Kidney (tissue), 14 donors: ENCODE measurements around the gene DDX10. TPM values are rescaled to one million over a fixed set of nuclear protein-coding genes. Genes with fewer than 3 reads are reported as not detected.

ENCODE experiments used
- DNase-seq, 5 donors: peaks; one replicate each; pipeline ENCODE4 v3.0.0-alpha.2; 2013 to 2020
- FAIRE-seq: peaks from 2 replicates; lab custom pipeline; 2012; peaks lifted over from hg19 to GRCh38; lab: Jason Lieb, UNC
- H3K27ac ChIP-seq, 2 donors: one replicate each; pipeline ENCODE4 v1.7.0; 2013; ENCODE audit warnings: low read depth in 2 of 2, low read length in 2 of 2, inconsistent platforms in 1 of 2
- H3K27me3 ChIP-seq: one replicate; pipeline ENCODE4 v1.7.1; 2013; ENCODE audit warnings: low read length, inconsistent platforms; ENCODE audit not compliant: control insufficient read depth, insufficient read depth
- H3K36me3 ChIP-seq, 3 donors: one replicate each; pipeline versions ENCODE4 v1.7.0 to v1.7.1; 2013; ENCODE audit warnings: low read length in 3 of 3, control low read depth in 1 of 3, inconsistent platforms in 1 of 3; ENCODE audit not compliant: insufficient read depth in 3 of 3, control insufficient read depth in 2 of 3
- H3K4me1 ChIP-seq, 3 donors: one replicate each; pipeline versions ENCODE4 v1.7.0 to v1.7.1; 2013; ENCODE audit warnings: low read length in 3 of 3, inconsistent platforms in 1 of 3, low read depth in 1 of 3; ENCODE audit not compliant: control insufficient read depth in 2 of 3, insufficient read depth in 2 of 3
- H3K4me3 ChIP-seq, 3 donors: one replicate each; pipeline versions ENCODE4 v1.7.0 to v1.8.1; 2013; ENCODE audit warnings: low read length in 3 of 3, control low read depth in 1 of 3, inconsistent platforms in 1 of 3
- H3K9ac ChIP-seq, 3 donors: one replicate each; pipeline versions ENCODE4 v1.7.0 to v1.7.1; 2013; ENCODE audit warnings: low read length in 3 of 3, control low read depth in 1 of 3, inconsistent platforms in 1 of 3
- H3K9me3 ChIP-seq, 3 donors: one replicate each; pipeline versions ENCODE4 v1.7.0 to v1.7.1; 2013; ENCODE audit warnings: low read length in 3 of 3, control low read depth in 1 of 3, inconsistent platforms in 1 of 3; ENCODE audit not compliant: control insufficient read depth in 2 of 3, insufficient read depth in 1 of 3
- intact Hi-C: fragments of 100-400 bp; cut with DNase I; formaldehyde crosslinking; loops from one replicate; pipeline ENCODE4 v1.11.1; 2022
- polyA plus RNA-seq: library from polyadenylated mRNA; stranded (reverse); fragments of 350-450 nt; fragmentation: Illumina TruSeq; extraction: RNeasy Lipid Tissue Mini Kit (QIAGEN cat#74804); gene quantifications from one replicate; pipeline ENCODE4 v1.2.3, GENCODE V29; 2014; ENCODE audit warnings: low read depth, low replicate concordance; ENCODE audit not compliant: insufficient read depth
- total RNA-seq: library from RNA; stranded (reverse); fragmentation: NEBNext Ultra II Directional; extraction: Animal tissue kit (Norgen Biotek cat#: 25700); gene quantifications from one replicate; pipeline ENCODE4 v1.2.1, GENCODE V29; 2021
- TF ChIP-seq, protein P1 (sequence below): IDR thresholded peaks from 3 replicates; pipeline ENCODE4 v1.5.1; 2012; ENCODE audit warnings: mild to moderate bottlenecking, moderate library complexity, borderline replicate concordance; ENCODE audit not compliant: insufficient read depth; ENCODE audit errors: extremely low read depth
- donor health status: control.
- donor health status: control.
- donor health status: control.
- donor health status: control.
- donor health status: control.
- donor health status: DM: yes; HTN: yes; CAD: no.
- donor health status: Normal renal cell carcinoma (clear cell type).

DDX10 gene
- total and polyA plus RNA-seq, 2 donors from 2014 or later = 24.8 to 79.2 TPM

DNA sequence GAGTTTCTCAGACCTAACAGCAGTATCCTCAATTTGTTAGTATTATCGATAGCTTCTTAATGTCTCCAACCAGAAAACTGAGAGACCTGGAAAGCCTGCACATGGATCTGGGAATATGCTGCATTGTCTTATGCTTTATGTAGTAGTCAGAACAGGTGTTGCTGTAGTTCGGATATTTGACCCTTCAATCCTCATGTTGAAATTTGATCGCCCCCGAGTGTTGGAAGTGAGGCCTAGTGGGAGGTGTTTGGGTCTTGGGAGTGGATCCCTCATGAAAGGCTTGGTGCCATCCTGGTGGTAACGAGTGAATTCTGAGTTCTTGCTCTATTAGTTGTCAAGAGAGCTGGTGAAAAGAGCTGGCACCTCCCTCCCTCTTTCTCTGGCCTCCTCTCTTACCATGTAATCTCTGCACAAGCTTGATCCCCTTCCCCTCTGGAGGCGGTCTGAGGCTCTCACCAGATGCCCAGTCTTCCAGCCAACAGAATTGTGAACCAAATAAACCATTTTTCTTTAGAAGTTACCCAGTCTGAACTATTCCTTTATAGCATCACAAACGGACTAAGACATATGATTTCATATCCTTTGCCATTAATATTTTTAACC is 227.1 kb downstream of the DDX10 start:
- TF ChIP-seq, protein P1, sequence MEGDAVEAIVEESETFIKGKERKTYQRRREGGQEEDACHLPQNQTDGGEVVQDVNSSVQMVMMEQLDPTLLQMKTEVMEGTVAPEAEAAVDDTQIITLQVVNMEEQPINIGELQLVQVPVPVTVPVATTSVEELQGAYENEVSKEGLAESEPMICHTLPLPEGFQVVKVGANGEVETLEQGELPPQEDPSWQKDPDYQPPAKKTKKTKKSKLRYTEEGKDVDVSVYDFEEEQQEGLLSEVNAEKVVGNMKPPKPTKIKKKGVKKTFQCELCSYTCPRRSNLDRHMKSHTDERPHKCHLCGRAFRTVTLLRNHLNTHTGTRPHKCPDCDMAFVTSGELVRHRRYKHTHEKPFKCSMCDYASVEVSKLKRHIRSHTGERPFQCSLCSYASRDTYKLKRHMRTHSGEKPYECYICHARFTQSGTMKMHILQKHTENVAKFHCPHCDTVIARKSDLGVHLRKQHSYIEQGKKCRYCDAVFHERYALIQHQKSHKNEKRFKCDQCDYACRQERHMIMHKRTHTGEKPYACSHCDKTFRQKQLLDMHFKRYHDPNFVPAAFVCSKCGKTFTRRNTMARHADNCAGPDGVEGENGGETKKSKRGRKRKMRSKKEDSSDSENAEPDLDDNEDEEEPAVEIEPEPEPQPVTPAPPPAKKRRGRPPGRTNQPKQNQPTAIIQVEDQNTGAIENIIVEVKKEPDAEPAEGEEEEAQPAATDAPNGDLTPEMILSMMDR = no peak
- H3K27ac ChIP-seq = no peak overlapping the region
- H3K36me3 ChIP-seq = no peaks in the 10 kb centered on the region
- H3K4me1 ChIP-seq = peaks cover 0 to 3% (median 0%) of the 10 kb centered on the region in 3 donors
- H3K9ac ChIP-seq = no peak overlapping the region
- FAIRE-seq (no peak), DNase-seq (no peak)
- intact Hi-C loops = no loop called here
- no peaks in the 10 kb centered on the region for H3K27me3 ChIP-seq
- H3K9me3 ChIP-seq = no peaks in the 10 kb centered on the region
- H3K4me3 ChIP-seq = no peak overlapping the region

DNA sequence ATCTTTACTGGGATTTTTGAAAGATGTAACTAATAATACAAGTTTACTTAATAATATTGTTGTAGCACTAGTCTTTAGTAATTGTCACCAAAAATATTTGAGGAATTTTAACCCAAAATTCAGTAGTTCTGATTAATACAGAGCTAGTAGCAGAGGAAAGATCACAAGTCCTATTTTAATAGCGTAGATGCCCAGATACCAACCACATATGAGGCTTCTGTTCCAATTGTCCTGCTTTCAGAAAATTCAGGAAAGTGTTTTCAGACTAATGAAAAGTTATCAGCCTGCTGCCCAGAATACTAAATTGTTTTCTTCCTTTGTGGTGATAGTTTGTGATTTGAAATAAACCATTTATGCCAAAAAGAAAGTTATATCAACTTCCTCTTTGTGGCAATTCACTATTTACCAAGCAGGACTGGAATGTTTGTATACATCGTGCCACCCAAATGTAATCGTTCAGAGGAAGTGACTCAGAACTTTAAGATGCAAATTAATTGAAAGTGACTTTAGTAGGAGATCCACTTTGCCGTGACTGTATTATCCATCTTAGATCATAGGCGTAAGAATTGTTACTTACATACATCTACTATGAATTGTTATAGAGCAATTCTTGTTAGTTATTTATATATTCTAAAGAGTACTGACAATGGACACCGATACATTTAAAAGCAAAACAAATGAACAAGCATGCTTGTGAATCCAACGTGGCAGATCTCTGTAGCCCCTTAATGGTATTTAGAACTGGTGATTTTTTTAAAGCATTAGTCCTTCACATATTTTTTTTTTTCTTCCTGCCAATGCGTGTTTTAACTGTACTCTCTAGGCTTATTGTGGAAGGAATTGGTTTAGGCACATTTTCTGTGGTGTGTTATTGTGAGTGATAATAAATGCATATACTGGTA is 231.0 kb downstream of the DDX10 start:
- TF ChIP-seq, protein P1 = no peak
- FAIRE-seq = no peak
- intact Hi-C loops = no loop called here
- Histone ChIP-seq H3K4me1 (peaks cover 0 to 3% (median under 1%) of the 10 kb centered on the region in 3 donors), H3K9me3 (no peaks in the 10 kb centered on the region), H3K27me3 (no peaks in the 10 kb centered on the region), H3K27ac (no peak overlapping the region), H3K36me3 (no peaks in the 10 kb centered on the region), H3K9ac (no peak overlapping the region), H3K4me3 (no peak overlapping the region)
- no peak for DNase-seq

DNA sequence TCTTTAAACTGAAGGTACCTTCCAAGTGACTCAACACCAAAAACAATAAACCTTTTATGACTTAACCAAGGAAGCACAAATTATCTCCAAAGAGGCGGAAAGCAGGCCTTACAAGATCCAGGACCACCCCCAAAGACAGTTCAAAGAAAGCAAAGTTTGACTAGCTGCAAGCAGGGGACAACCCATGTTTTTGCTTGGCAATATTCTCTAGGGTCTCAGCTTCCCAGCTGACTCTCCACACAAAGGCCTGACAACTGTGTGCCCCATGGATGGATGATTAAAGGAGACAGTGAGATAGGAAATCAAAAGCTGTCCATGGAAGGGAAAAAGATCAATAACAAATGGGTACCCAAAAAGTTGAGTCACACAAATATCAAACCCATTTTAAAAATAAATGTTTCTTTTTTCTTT is 232.2 kb downstream of the DDX10 start:
- H3K27me3 ChIP-seq = no peaks in the 10 kb centered on the region
- intact Hi-C loops = no loop called here
- DNase-seq = no peak
- no peak overlapping the region for H3K27ac ChIP-seq
- H3K4me3 ChIP-seq = no peak overlapping the region
- TF ChIP-seq, protein P1 = no peak
- H3K9ac ChIP-seq = no peak overlapping the region
- no peaks in the 10 kb centered on the region for H3K36me3 ChIP-seq
- no peak for FAIRE-seq
- no peaks in the 10 kb centered on the region for H3K9me3 ChIP-seq
- peaks cover 0 to 3% (median 1%) of the 10 kb centered on the region in 3 donors for H3K4me1 ChIP-seq
